Keratinocyte (primary cell): ENCODE measurements around the gene MTMR4. TPM values are rescaled to one million over a fixed set of nuclear protein-coding genes. Genes with fewer than 3 reads are reported as not detected.

Experiments used
- DNase-seq: peaks from one replicate; pipeline ENCODE4 v3.0.0-alpha.2; 2011; ENCODE audit warnings: low read depth, missing footprints, low spot score
- FAIRE-seq: peaks from 2 replicates; lab custom pipeline; 2011; peaks lifted over from hg19 to GRCh38; lab: Jason Lieb, UNC
- H2AFZ ChIP-seq: 2 replicates; pipeline ENCODE4 v1.6.0; 2012; ENCODE audit warnings: low read length, control low read depth, inconsistent platforms; ENCODE audit not compliant: control insufficient read depth
- H3K27ac ChIP-seq: 2 replicates; pipeline ENCODE4 v1.5.1; 2011; ENCODE audit warnings: low read length; ENCODE audit not compliant: control insufficient read depth, insufficient read depth
- H3K27me3 ChIP-seq: 3 replicates; pipeline ENCODE4 v1.6.0; 2011; ENCODE audit warnings: low read length; ENCODE audit not compliant: control insufficient read depth, insufficient read depth; ENCODE audit errors: extremely low read depth
- H3K36me3 ChIP-seq, 2 experiments: 2 replicates in 1 of 2; 3 replicates in 1 of 2; pipeline ENCODE4 v1.5.1; 2011; ENCODE audit warnings: low read length in 2 of 2, mild to moderate bottlenecking in 1 of 2; ENCODE audit not compliant: control insufficient read depth in 2 of 2, insufficient read depth in 2 of 2; ENCODE audit errors: extremely low read depth in 1 of 2
- H3K4me1 ChIP-seq: 3 replicates; pipeline ENCODE4 v1.5.1; 2011; ENCODE audit warnings: low read length; ENCODE audit not compliant: control insufficient read depth, insufficient read depth; ENCODE audit errors: extremely low read depth
- H3K4me2 ChIP-seq: 3 replicates; pipeline ENCODE4 v1.6.0; 2011; ENCODE audit warnings: low read depth, low read length; ENCODE audit not compliant: control insufficient read depth, insufficient read depth; ENCODE audit errors: extremely low read depth
- H3K4me3 ChIP-seq, 3 experiments: fragments of 200-600 bp in 1 of 3; sonication (generic) in 1 of 3; 2 replicates in 2 of 3; 3 replicates in 1 of 3; pipeline ENCODE4 v1.5.1; 2011 to 2016; ENCODE audit warnings: low read length in 3 of 3, mild to moderate bottlenecking in 3 of 3, control low read depth in 2 of 3, inconsistent platforms in 1 of 3, low read depth in 1 of 3, mixed read lengths in 1 of 3, mixed run types in 1 of 3, moderate library complexity in 1 of 3; ENCODE audit not compliant: control insufficient read depth in 2 of 3, insufficient read depth in 2 of 3; ENCODE audit errors: extremely low read depth in 1 of 3
- H3K79me2 ChIP-seq: 2 replicates; pipeline ENCODE4 v1.6.0; 2012; ENCODE audit warnings: low read length; ENCODE audit not compliant: control insufficient read depth, insufficient read depth
- H3K9ac ChIP-seq: 3 replicates; pipeline ENCODE4 v1.6.0; 2011; ENCODE audit warnings: low read length; ENCODE audit not compliant: control insufficient read depth, insufficient read depth; ENCODE audit errors: extremely low read depth
- H3K9me1 ChIP-seq: 3 replicates; pipeline ENCODE4 v1.6.0; 2011; ENCODE audit warnings: low read length; ENCODE audit not compliant: control insufficient read depth, insufficient read depth; ENCODE audit errors: extremely low read depth
- H3K9me3 ChIP-seq: 2 replicates; pipeline ENCODE4 v1.5.1; 2012; ENCODE audit warnings: low read depth, low read length; ENCODE audit not compliant: control insufficient read depth
- H4K20me1 ChIP-seq: 3 replicates; pipeline ENCODE4 v1.6.0; 2011; ENCODE audit warnings: low read length; ENCODE audit not compliant: control insufficient read depth, insufficient read depth; ENCODE audit errors: extremely low read depth
- CTCF ChIP-seq, 3 experiments: IDR thresholded peaks in 1 of 3; conservative IDR thresholded peaks in 1 of 3; optimal IDR thresholded peaks in 1 of 3; 2 replicates in 2 of 3; 3 replicates in 1 of 3; pipeline versions ENCODE3 to v1.5.1; 2011; ENCODE audit warnings: low read length in 3 of 3, mild to moderate bottlenecking in 3 of 3, moderate library complexity in 2 of 3, control low read depth in 1 of 3, inconsistent platforms in 1 of 3; ENCODE audit not compliant: insufficient read depth in 2 of 3; ENCODE audit errors: extremely low read depth in 1 of 3
- EZH2 ChIP-seq: IDR thresholded peaks from one replicate; pipeline ENCODE4 v1.6.1; 2012; ENCODE audit warnings: inconsistent platforms, mild to moderate bottlenecking, low read length, moderate library complexity
- dilution Hi-C: fragments of 300-500 bp; cut with MboI; formaldehyde crosslinking; loops from one replicate; pipeline ENCODE4 v1.7.0; 2020; ENCODE audit warnings: low sequenced_read_pairs; ENCODE audit not compliant: extremely low pct_ligation_motif_present
- polyA plus RNA-seq, 5 experiments: library from polyadenylated mRNA; depleted of rRNA in 3 of 5; stranded (reverse) in 3 of 5; stranded (forward) in 1 of 5; unstranded in 1 of 5; fragments of >200 nt; gene quantifications; 1 replicate in 1 of 5; 2 replicates in 3 of 5; 3 replicates in 1 of 5; pipeline versions ENCODE4 v1.2.1 to v1.2.3, GENCODE V29; 2011 to 2012; ENCODE audit warnings: missing spikeins in 2 of 5, low read depth in 1 of 5, low replicate concordance in 1 of 5

MTMR4 gene
- polyA plus RNA-seq, 1 donor (not counting 4 experiments of a cell fraction or from before 2014, with no cell fraction given) = 18.9 TPM

GRCh38 chr17:58536542-58536941 lies 22.1 kb upstream of the MTMR4 start:
- Histone ChIP-seq H3K79me2 (no peaks in the 10 kb centered on the region), H3K36me3 (no peaks in the 10 kb centered on the region), H3K27ac (no peak overlapping the region), H3K9me1 (no peaks in the 10 kb centered on the region), H3K4me2 (no peak overlapping the region), H3K4me3 (no peak overlapping the region), H2AFZ (no peak overlapping the region), H3K9ac (no peak overlapping the region), H3K4me1 (peaks cover 4% of the 10 kb centered on the region), H3K27me3 (peaks cover 16% of the 10 kb centered on the region), H3K9me3 (no peaks in the 10 kb centered on the region), H4K20me1 (no peaks in the 10 kb centered on the region)
- DNase-seq (no peak), FAIRE-seq (no peak)
- no peak for TF ChIP-seq EZH2
- no peak for TF ChIP-seq CTCF (optimal IDR thresholded peaks at IDR 0.05 in 1 of 3, IDR thresholded peaks at IDR 0.05 in 1 of 3, conservative IDR thresholded peaks at IDR 0.05 in 1 of 3; ENCODE audit: extremely low read depth in 1 of 3, insufficient read depth in 2 of 3, low read length in 3 of 3)
- dilution Hi-C loops = no loop called here

GRCh38 chr17:58535431-58535830 lies 21.0 kb upstream of the MTMR4 start:
- Histone ChIP-seq H3K79me2 (no peaks in the 10 kb centered on the region), H3K9me3 (no peaks in the 10 kb centered on the region), H3K9ac (no peak overlapping the region), H3K4me3 (no peak overlapping the region), H3K4me2 (no peak overlapping the region), H3K4me1 (peaks cover 4% of the 10 kb centered on the region), H3K27ac (no peak overlapping the region), H2AFZ (no peak overlapping the region), H3K9me1 (no peaks in the 10 kb centered on the region), H3K27me3 (peaks cover 21% of the 10 kb centered on the region), H3K36me3 (no peaks in the 10 kb centered on the region), H4K20me1 (no peaks in the 10 kb centered on the region)
- no peak for FAIRE-seq
- dilution Hi-C loops = no loop called here
- DNase-seq = no peak
- TF ChIP-seq CTCF (optimal IDR thresholded peaks at IDR 0.05 in 1 of 3, IDR thresholded peaks at IDR 0.05 in 1 of 3, conservative IDR thresholded peaks at IDR 0.05 in 1 of 3; ENCODE audit: extremely low read depth in 1 of 3, insufficient read depth in 2 of 3, low read length in 3 of 3) (no peak), EZH2 (no peak)
